CMK (cell line): ENCODE results near the gene AGBL1.

Experiments used
- DNase-seq: peaks from one replicate; pipeline ENCODE4 v3.0.0-alpha.2; 2010; ENCODE audit warnings: low read depth

AGBL1 gene

GRCh38 chr15:86079508-86080266 is at the start of gene AGBL1:
Gene AGBL1 (plus strand): TSS chr15:86079871.
- no peak for DNase-seq

GRCh38 chr15:86034904-86035303 is 44.8 kb upstream of the AGBL1 start:
- DNase-seq: no peak

DNA sequence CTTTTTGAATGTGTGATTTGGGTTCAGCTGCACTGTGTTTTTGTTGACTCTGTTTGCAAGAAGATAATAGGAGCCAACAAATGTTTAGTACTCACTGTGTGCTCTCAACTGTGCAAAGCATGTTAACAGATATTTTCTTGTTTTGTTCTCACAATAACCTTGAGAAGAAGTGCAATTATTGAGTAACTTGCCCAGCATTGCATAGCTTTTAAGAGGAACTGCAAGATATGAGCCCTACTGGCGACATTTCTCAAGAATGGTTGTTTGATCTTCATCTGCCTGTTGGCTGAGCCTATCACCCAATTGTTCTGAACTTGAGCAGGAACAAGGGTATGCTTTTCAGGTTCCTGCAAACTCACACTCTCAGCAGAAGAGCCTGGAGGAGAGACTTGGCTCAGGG is 43.4 kb upstream of the AGBL1 start:
- DNase-seq: no peak

GRCh38 chr15:86038491-86038890 is 41.2 kb upstream of the AGBL1 start:
- DNase-seq: no peak

DNA sequence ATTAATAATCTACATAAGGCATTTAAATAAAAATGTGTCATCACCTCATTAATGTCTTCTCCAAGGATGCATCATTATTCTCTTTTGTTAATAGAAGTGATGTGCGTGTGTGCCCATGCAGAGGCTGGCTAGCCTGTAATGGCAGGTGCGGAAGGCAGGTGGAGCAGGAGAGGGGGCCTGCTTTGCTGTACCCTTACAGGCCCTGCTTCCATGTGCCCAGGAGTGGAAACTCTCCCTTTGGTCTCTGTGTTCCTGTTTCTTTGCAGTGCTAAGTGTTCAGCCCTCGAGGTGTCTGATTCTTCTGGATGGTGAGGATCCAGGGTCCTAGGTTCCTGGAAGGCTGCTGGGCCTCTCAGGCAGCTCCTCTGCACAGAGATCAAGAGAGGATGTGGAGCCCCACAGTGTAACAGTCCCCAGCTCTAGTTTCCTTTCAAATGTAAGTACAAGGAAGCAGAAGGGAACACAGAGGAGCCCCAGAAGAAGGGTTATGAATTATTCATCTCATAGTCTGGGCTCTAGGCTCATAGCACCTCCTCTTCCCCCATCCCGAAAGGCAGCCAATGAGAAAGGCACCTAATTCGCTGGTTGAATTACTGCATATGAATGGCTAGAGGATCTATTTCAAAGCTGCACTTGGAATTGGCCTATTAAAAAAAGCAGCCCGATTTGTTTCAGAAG is 39.2 kb upstream of the AGBL1 start:
- DNase-seq: no peak

- DNase-seq: no peak
Observed at GRCh38 chr15:86041399-86041798, 38.3 kb upstream of the AGBL1 start.

DNA sequence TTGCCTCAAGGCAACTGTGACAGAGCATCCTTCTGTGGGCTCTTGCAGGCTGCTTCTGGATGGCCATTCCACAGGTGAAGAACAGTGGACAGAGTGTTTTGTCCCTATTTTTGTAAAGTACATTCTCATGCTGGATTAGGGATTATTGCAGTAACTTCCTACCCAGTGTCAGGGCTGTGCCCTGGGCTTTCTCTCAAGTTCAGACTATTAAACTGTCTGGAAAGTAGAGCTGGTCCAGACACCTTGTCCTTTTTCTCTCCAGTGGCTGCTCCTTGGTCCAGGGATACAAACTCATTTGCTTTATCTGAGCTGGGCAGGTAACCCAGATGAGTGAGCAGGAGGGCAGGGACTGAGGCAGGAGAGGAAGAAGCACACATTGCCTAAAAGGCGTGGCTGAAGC is 37.4 kb upstream of the AGBL1 start:
- no peak for DNase-seq

GRCh38 chr15:86044981-86045380 is 34.7 kb upstream of the AGBL1 start:
- DNase-seq: no peak

GRCh38 chr15:86054338-86054737 is 25.3 kb upstream of the AGBL1 start:
- DNase-seq: no peak

- no peak for DNase-seq
Observed at GRCh38 chr15:86055688-86056087, 24.0 kb upstream of the AGBL1 start.

DNA sequence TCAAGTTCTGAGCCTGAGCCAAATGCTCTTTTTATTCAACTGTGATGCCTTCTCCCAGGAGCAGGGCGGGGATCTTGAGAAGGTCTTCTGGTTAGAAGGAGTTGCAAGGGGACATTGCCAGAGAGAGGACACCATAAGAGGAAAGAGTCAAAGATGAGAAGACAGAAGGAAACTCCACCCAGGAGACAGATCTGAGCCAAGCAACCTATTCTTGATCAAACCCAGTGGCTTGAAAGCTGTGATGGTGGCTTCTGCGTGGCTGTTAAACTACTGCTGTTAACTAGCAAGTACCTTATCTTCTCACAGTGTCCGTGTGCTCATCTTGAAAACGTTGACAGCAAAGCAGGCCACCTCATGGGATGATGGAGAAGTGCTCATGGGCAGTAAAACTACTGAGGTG is 19.8 kb upstream of the AGBL1 start:
- DNase-seq: no peak

GRCh38 chr15:86060674-86061073 is 19.0 kb upstream of the AGBL1 start:
- DNase-seq: no peak

DNA sequence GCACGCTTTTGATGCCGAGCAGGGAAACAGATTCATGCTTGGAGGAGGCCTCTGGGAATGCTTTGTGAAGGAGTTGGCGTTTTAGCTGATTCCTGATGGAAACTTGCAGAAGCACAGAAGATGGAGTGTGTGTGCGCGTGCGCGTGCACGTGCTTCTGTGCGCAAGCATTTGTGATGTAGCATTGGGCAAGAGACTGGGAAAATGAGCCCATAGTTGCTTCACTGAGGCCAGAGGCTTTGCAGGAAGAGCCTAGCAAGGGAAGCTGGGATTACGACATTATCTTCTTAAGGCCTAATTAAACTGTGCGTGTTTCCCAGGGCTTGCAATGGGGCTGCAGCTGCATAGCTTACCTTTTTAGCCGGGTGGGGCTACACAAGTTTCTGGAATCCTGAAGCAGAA is 18.1 kb upstream of the AGBL1 start:
- no peak for DNase-seq

DNA sequence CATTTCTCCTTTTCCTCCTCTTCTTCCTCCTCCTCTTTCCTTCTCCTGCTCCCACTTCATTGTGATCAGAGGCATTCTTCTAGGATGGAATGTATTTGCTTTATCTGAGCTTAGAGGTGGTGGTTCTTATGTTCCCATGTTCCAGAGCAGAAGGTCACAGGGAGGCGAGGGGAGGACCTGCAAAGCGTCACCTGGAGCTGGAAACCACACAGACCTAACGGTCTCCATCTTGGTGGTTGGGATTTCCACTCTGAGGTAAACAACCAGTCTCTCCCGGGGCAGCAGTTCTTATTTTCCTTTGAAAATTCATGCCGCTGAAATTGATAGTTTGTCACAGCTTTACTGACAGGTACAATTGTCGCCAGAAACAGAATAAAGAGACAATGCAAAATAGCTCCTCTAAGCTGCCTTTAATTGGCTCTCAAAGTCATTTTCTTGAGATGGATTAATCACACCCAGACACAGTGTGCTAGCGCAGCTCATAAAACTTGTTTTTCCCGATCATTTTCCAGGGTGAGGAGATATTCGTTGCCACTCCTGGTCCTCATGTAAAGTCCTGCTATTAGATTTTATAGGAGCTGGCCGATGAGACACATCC is 16.9 kb upstream of the AGBL1 start:
- DNase-seq: no peak

GRCh38 chr15:86063356-86064095 is 16.1 kb upstream of the AGBL1 start:
- no peak for DNase-seq

DNA sequence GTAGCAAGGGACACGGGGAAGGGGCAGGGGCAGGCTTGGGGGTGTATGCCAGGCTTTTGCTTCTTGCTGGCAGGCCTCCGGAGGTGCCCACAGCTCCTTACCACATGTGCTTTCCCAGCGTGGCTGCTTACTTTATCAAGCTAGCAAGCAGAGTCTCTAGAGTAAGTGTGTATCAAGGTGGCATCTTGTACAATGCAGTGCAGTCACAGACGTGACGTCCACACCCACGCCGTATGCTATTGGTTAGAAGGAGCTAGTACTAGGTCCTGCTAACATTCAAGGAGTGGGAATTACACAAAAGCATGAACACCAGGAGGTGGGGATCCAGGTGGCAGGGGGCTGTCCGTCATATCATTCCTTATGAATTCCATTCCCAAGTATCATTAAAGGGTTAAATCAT is 15.3 kb upstream of the AGBL1 start:
- no peak for DNase-seq

DNA sequence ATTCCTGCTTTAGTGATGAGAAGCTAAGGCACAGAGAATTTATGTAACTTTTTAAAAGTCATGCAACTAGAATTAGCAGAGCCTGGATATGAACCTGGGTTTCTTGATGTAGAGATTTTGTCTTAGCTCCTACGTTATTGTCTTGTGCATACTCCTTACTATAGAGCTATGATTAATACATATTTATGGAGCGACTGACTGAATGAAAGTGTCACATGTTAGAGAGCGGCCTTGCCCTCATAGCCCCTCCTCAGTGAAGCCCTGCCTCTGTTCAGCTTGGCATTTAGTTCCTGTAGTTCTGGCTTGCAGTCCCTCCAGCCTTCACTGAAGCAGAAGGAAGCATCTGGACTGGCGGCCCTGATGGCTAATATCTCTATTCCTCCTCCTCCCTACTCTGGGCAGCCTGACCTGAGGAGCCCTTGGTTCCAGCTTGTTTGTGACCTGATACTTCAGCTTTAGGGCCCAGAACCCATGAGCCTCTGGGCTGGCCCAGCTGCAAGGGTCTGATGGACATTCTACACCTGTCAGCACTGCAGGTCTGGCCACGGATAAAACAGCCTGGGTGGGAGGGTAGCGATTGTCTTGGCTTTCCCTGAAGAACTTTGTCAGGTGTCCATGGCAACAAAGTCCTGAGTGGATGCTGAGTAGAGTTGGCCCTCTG is 13.4 kb upstream of the AGBL1 start:
- no peak for DNase-seq

DNA sequence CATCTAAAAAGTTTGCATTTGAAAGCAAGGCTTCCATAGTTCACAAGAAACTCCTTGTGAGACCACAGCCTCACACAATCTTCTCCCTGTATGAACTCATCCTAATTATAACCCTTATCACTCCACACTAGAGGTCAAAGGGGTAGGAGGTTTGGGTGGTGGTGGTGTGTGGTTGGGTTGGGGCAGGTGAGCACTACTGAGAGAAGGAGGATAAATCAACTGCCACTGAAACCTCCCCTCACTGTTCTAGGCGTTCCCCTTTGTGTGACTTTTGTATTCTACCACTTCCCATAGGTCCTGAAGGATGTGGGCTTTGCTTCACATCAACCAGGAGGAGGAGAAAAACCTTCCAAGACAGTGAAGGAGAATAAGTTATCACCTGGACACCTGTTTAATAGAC is 6.4 kb upstream of the AGBL1 start:
- DNase-seq: no peak

DNA sequence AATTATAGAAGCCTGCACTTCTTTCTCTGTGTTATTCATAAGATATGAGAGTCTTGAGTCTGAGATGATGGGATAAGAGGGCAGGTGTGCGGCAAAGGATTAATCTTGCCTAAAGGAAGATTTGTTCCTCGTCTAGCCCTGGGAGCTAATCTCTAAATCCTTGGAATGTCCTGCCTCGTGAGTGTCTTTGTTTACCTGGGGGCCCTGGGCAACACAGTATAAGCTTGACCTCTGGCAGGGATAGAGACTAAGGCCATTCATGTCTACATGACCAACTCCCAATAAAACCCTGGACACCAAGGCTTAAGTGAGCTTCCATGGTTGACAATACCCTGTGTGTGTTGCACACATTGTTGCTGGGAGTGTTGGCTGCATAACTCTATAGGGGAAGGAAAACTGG is 3.2 kb upstream of the AGBL1 start:
- DNase-seq: no peak

DNA sequence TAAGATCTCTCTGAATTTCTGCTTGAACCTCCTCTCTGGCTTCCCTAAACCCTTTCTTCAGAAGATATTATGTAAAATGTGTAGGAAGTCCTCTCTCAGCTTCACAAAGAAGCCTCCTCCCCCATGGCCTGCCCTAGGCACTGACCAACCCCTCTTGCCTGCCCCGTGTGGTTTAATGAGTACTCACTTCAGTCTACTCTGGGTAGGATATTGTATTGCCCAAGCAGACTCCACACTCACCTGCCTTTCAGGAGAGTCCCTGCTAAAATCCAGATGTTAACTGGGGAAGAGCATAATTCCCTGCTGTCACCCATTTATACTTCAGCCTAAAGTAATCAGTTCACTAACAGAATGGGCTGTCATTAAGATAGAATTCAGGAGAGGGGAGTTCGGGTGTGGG is 2.6 kb upstream of the AGBL1 start:
- no peak for DNase-seq

GRCh38 chr15:86080302-86080701 is 631 bp downstream of the AGBL1 start:
- DNase-seq: no peak
